IPS DF 19.7 (cell line): ENCODE measurements around the gene ETV1.

Experiments
- DNase-seq: peaks from one replicate; pipeline ENCODE4 v3.0.0-alpha.2; 2013; ENCODE audit warnings: low read depth, low spot score

ETV1 gene

DNA sequence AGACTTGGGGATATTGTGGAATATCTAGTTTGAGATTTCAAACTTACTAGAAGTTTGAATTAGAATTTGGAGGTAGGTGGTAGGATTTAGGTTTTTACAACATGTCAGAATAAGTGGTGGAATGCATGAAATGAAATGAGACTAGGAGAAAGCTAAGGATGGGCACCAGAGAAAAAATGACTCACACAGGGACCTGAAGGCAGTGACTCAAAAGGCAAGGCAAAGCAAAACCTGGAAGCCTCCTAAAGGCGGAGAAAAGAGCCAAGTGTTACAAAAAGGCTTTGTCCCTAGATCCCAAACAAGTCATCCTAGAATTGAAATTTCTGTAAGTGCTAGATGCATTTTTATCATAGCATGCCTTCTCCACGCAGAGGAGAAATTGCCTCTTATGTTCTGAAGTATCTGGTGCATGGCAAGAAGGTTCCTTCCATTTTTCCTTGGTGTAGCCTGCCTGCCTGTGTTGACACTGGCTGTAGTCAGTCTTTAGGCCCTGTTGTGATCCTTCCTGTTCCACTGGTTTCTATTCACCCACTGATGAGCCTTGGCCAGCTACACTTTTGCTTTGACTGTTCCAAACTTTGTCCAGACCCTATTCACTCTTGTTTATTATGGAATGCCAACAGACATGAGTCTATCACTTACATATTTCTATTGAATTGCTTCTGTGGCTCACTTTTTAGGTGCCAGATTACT is 109.3 kb downstream of the ETV1 start:
- DNase-seq: no peak

DNA sequence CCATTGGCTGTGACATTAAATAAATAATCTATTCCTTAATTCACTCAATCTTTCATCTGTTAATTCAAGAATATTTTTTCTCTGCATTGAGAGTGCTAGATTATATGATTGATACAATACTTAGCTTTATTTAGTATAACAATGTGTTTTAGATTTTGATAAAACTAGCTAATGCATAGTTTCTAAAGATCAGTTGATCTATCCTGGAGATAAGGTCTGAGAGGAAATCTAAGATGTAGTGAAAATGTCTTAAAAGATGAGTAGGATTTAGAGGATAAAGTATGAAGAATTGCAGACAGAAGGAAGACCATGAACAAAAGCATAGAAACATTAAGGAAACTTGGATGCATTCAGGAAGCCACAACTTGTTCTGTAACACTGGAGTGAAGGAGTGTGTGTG is 110.3 kb downstream of the ETV1 start:
- DNase-seq: no peak

GRCh38 chr7:13878154-13878553 is 111.3 kb downstream of the ETV1 start:
- no peak for DNase-seq

DNA sequence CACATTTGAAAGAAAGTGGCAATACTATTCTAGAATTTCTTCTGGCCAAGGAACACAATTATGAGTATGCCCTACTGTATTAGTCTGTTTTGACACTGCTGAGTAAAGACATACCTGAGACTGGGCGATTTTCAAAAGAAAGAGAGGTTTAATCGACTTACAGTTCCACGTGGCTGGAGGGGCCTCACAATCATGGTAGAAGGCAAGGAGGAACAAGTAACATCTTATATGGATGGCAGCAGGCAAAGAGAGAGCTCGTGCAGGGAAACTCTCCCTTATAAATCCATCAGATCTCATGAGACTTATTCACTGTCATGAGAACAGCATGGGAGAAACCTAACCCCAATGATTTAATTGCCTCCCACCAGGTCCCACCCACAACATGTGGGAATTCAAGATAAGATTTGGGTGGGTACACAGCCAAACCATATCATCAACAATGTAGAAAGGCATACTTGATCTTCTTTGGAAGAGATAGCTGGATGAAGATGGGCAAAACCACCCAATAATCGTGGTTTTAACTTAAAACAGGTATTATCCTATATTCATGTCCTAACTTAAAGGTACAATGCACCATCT is 113.9 kb downstream of the ETV1 start:
- DNase-seq: no peak

GRCh38 chr7:13874783-13875182 is 114.7 kb downstream of the ETV1 start:
- DNase-seq: no peak

DNA sequence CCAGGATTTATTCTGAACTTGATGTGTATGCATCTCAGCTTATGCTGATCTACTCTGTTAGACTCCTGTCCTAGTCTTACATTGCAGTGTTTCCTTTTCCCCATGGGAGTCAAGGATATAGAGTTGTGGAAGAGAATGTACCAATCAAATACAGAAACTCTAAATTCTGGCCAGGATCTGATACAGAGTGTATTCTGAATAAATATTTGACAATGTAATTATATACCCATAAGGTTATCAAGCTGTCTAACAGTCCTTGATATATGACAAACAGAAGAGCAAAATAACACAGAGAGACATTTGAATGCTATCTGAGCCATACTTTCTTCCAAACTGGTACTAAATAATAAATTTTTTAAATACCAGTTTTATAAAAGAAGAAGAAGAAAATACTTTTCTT is 116.8 kb downstream of the ETV1 start:
- no peak for DNase-seq

DNA sequence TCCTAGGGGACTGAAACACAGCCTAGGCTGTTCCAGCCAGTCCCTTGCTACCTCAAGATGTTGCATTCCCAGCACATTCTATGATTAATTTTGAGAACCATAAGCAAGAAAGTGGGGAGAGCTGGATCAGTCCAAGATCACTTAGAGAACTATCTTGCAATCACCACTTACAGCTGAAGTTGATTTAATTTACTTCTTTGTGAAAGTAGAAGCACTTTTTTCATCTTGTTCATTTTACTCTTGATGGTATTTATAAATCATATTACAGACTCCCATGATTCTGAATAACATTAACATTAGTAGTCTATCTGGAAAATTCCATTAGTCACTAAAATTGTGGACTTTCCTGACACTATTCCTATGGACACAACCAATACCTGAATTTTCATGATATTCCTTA is 118.5 kb downstream of the ETV1 start:
- no peak for DNase-seq

DNA sequence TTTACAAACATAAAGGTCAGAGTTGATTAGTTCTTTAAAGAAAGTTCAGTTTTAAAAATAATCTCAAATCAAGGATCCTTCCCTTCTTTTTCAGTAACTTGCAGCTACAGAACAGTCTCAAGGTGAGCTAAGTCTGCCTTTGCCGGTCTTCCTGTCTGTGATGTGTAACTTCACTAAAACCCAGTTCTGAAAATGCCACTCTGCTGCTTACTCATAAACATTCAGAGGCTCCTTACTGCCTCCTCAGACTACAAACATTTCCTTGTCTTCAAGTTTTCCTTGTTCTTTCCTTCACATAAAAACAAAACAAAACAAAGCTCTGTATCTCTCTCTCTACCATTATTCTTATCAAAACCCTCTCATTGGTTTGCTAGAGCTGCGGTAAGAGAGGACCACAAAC is 128.7 kb downstream of the ETV1 start:
- no peak for DNase-seq

GRCh38 chr7:13856012-13856411 is 133.5 kb downstream of the ETV1 start:
- no peak for DNase-seq

GRCh38 chr7:13852281-13852968 is 137.0 kb downstream of the ETV1 start:
- no peak for DNase-seq

DNA sequence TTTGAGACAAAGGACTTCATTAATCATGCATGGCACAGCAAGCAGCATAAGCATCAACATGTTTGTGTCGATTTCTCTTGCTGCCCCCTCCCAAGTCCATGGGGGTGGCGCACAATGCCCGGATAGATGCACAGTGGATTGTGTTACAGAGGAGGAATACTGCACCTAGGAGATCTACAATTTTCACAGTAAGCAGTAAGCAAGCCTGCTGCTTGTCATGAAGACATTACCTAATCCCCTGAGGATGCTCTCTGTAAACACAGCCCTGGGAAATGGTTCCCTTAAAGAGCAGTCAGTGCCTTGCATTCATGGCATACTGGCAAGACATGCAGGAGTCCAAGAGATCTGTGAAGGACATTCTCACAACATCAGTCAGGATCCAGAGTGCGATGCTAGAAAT is 137.7 kb downstream of the ETV1 start:
- DNase-seq: no peak

DNA sequence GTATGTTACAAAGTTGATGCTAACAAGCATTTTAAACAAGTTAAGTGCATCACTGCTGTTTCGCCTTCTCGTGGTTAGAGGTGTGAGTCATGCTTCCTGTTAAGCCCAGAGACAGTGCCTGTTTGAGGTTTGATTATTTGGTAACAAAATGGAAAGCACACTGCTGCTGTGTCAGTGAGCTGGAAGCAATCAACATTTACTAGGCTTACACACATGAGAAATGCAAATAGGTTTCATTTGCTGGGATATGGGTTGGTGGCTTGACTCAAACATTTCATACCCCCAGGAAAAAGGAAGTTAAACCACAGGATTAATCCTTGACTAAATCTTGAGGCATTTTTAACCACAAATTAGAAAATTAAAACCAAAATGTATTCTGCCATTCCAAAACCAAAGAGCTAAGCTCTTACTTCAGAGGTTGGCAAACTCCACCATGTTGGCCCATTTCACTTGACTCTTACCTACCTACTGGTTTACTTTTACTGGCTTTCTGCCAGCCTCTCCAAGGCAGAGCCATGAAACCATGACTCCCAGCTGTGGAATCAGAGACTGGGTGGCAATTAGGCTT is 139.2 kb downstream of the ETV1 start:
- DNase-seq: no peak

DNA sequence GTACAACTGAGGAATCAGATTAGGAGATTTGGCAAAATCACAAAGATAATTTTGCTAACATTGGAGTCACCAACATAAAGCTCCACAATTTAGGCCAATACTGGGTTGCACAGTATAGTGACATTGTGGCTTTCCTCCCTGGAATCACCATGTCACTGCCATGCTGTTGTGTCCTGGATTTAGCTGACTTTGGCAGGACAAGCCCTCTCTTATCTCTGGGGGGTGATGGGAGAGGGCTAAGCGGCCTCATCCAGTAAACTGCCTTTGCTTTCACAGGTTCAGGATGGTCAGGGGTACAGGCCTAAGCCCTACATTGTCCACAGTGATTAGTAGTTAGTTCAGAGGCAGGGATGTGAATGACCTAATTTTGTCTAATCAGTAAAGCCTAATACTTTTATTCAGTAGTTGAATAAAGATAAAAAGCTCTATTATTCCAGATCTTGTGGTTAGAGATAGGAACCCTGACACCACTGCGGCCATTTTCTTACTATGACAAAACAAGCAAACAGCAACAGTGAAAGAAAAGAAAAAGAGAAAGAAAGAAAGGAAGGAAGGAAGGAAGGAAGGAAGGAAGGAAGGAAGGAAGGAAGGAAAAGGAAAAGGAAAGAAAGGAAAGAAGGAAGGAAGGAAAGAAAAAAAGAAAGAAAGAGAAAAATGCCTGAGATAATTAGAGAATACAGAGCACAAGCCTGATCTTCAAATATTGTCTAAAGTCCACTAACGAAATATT is 140.1 kb downstream of the ETV1 start:
- DNase-seq: no peak

- no peak for DNase-seq
Measured at GRCh38 chr7:13848681-13849131, 140.8 kb downstream of the ETV1 start.

DNA sequence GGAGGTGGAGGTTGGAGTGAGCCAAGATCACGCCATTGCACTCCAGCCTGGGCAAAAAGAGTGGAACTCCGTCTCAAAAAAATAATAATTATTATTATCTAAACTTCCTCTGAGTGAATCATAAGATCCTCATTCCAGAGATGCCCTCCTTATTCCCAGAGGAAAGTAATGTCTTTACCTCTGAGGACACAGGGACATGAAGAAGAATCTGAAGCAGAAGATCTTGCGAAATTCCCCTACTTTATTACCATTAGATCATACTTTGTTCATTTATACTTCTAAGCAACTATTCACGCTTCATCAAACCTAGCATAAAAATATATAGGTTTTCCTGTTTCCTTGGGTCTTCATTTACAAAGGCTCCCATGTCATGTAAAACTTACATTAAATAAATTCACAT is 143.1 kb downstream of the ETV1 start:
- no peak for DNase-seq

DNA sequence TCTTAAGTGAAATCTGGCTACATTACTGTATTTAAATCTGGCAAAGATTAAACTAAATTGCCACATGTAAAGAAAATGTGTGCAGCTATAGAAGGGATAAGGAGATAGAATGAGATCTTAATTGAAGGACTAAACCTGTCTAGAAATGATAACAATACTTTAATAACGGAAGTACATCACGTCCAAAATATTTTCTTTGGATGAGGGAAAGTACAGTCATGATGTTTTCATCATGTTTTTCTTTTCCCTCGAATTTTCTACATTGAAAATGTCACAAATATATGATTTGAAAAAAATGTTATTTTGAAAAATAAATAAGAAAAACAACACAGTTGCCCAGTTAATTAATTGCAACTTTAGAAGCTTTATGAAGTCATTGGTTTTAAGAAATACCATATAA is 143.9 kb downstream of the ETV1 start:
- DNase-seq: no peak

GRCh38 chr7:13844954-13845353 is 144.5 kb downstream of the ETV1 start:
- DNase-seq: no peak

DNA sequence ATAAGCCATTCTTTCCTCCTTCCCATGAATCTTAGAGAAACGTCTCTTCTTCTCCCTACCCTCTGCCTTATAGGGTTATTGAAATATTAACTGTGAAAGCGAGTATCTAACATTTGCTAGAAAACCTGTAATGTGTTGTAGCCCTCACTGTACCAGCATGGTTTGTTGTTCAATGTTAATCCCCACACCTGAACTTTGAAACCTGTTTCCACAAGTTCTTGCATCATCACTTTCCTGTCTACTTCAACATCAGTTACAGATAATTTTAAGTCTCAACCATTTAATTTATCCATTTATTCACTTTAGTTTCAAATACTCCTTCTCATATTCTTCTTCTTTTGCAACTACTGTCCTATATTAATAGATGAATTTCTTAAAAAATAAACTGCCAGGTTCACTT is 148.2 kb downstream of the ETV1 start:
- DNase-seq: no peak
